Trophoblast cell (in vitro differentiated cells and primary cell): Measurements from ENCODE around the gene RFTN1.
A peak's percentile ranks its signal among the peaks of the same experiment; 100 is the strongest.

Source experiments
- DNase-seq, 2 donors: peaks; one replicate each; pipeline ENCODE4 v3.0.0-alpha.2; 2016
- H2AFZ ChIP-seq: 2 replicates; pipeline ENCODE4 v1.6.1; 2013; ENCODE audit warnings: low read length, moderate library complexity, mild to moderate bottlenecking; ENCODE audit not compliant: insufficient read depth, poor library complexity
- H2AK5ac ChIP-seq: 2 replicates; pipeline ENCODE4 v1.6.1; 2013; ENCODE audit warnings: mild to moderate bottlenecking, low read length
- H2BK120ac ChIP-seq: 2 replicates; pipeline ENCODE4 v1.6.1; 2013; ENCODE audit warnings: low read length, mild to moderate bottlenecking, moderate library complexity; ENCODE audit not compliant: insufficient read depth, poor library complexity
- H2BK12ac ChIP-seq: 2 replicates; pipeline ENCODE4 v1.6.1; 2013; ENCODE audit warnings: mild to moderate bottlenecking, low read length, moderate library complexity
- H2BK5ac ChIP-seq: 2 replicates; pipeline ENCODE4 v1.6.1; 2013; ENCODE audit warnings: low read length, low read depth, moderate library complexity, mild to moderate bottlenecking; ENCODE audit not compliant: poor library complexity
- H3K14ac ChIP-seq: 2 replicates; pipeline ENCODE4 v1.6.1; 2013; ENCODE audit warnings: mild to moderate bottlenecking, low read length
- H3K18ac ChIP-seq: 2 replicates; pipeline ENCODE4 v1.6.1; 2013; ENCODE audit warnings: mild to moderate bottlenecking, low read length
- H3K23ac ChIP-seq: 2 replicates; pipeline ENCODE4 v1.6.1; 2013; ENCODE audit warnings: low read length
- H3K27ac ChIP-seq: 2 replicates; pipeline ENCODE4 v1.5.1; 2013; ENCODE audit warnings: low read depth, mild to moderate bottlenecking, inconsistent platforms, low read length, moderate library complexity
- H3K27me3 ChIP-seq: 2 replicates; pipeline ENCODE4 v1.6.1; 2013; ENCODE audit warnings: inconsistent platforms, mild to moderate bottlenecking, low read length, moderate library complexity; ENCODE audit not compliant: insufficient read depth
- H3K36me3 ChIP-seq, 2 experiments: 1 replicate in 1 of 2; 2 replicates in 1 of 2; pipeline ENCODE4 v1.6.1; 2013; ENCODE audit warnings: low read length in 2 of 2, mild to moderate bottlenecking in 2 of 2, moderate library complexity in 1 of 2; ENCODE audit not compliant: insufficient read depth in 2 of 2, control insufficient read depth in 1 of 2
- H3K4ac ChIP-seq: 2 replicates; pipeline ENCODE4 v1.6.1; 2013; ENCODE audit warnings: low read depth, mild to moderate bottlenecking, low read length, moderate library complexity
- H3K4me1 ChIP-seq, 2 experiments: 1 replicate in 1 of 2; 2 replicates in 1 of 2; pipeline ENCODE4 v1.6.1; 2013; ENCODE audit warnings: low read length in 2 of 2, mild to moderate bottlenecking in 2 of 2, moderate library complexity in 1 of 2; ENCODE audit not compliant: insufficient read depth in 2 of 2, control insufficient read depth in 1 of 2
- H3K4me2 ChIP-seq: 2 replicates; pipeline ENCODE4 v1.6.1; 2013; ENCODE audit warnings: inconsistent platforms, mild to moderate bottlenecking, low read length, moderate library complexity
- H3K4me3 ChIP-seq: 2 replicates; pipeline ENCODE4 v1.5.1; 2013; ENCODE audit warnings: mild to moderate bottlenecking, low read depth, low read length, inconsistent platforms
- H3K79me1 ChIP-seq: one replicate; pipeline ENCODE4 v1.6.1; 2013; ENCODE audit warnings: low read length
- H3K79me2 ChIP-seq: 2 replicates; pipeline ENCODE4 v1.6.1; 2013; ENCODE audit warnings: low read length, mild to moderate bottlenecking; ENCODE audit not compliant: control insufficient read depth, insufficient read depth, poor library complexity
- H3K9ac ChIP-seq: 2 replicates; pipeline ENCODE4 v1.6.1; 2013; ENCODE audit warnings: mild to moderate bottlenecking, low read length
- H3K9me3 ChIP-seq: 2 replicates; pipeline ENCODE4 v1.6.1; 2013; ENCODE audit warnings: low read depth, mild to moderate bottlenecking, control low read depth, inconsistent platforms, low read length; ENCODE audit not compliant: insufficient read depth
- H4K12ac ChIP-seq: 2 replicates; pipeline ENCODE4 v1.6.1; 2013; ENCODE audit warnings: low read depth, mild to moderate bottlenecking, low read length, moderate library complexity
- H4K8ac ChIP-seq: 2 replicates; pipeline ENCODE4 v1.6.1; 2013; ENCODE audit warnings: low read depth, mild to moderate bottlenecking, low read length, moderate library complexity
- H4K91ac ChIP-seq: one replicate; pipeline ENCODE4 v1.6.1; 2013; ENCODE audit warnings: low read depth, mild to moderate bottlenecking, low read length, moderate library complexity
- WGBS: extraction: QIAGEN DNeasy Blood & Tissue Kit; methylation state at CpG from one replicate; pipeline ENCODE4 v1.1.7; 2013; ENCODE audit warnings: missing lambda C conversion rate; ENCODE audit not compliant: insufficient read length, insufficient coverage; ENCODE audit errors: extremely low coverage; 5-methylcytosine and 5-hydroxymethylcytosine counted together

The RFTN1 gene

GRCh38 chr3:16346413-16347081 lies 167.0 kb downstream of the RFTN1 start:
- no peaks in the 10 kb centered on the region for H3K79me2 ChIP-seq
- no peak overlapping the region for H2AK5ac ChIP-seq
- H3K23ac ChIP-seq = no peak overlapping the region
- H3K36me3 ChIP-seq = peaks cover 0 to 4% of the 10 kb centered on the region in 2 experiments
- no peak overlapping the region for H2BK12ac ChIP-seq
- no peak overlapping the region for H3K18ac ChIP-seq
- DNase-seq = no peak
- no peaks in the 10 kb centered on the region for H3K79me1 ChIP-seq
- no CpG with 5 or more reads among the region's 7 CpGs for WGBS
- no peaks in the 10 kb centered on the region for H3K27me3 ChIP-seq
- no peak overlapping the region for H3K4me3 ChIP-seq
- H3K4me1 ChIP-seq = no peaks in the 10 kb centered on the region
- no peak overlapping the region for H3K9ac ChIP-seq
- no peak overlapping the region for H3K27ac ChIP-seq
- H3K14ac ChIP-seq = no peak overlapping the region
- no peak overlapping the region for H3K4ac ChIP-seq
- no peak overlapping the region for H3K4me2 ChIP-seq
- H3K9me3 ChIP-seq = no peaks in the 10 kb centered on the region
- H4K8ac ChIP-seq = no peak overlapping the region
- no peak overlapping the region for H2BK5ac ChIP-seq
- H2AFZ ChIP-seq = no peak overlapping the region
- no peak overlapping the region for H2BK120ac ChIP-seq
- no peak overlapping the region for H4K91ac ChIP-seq
- H4K12ac ChIP-seq = no peak overlapping the region

GRCh38 chr3:16343101-16343500 lies 170.4 kb downstream of the RFTN1 start:
- Histone ChIP-seq H2BK12ac (no peak overlapping the region), H3K9ac (no peak overlapping the region), H2BK120ac (no peak overlapping the region), H3K27ac (no peak overlapping the region), H2AFZ (no peak overlapping the region), H3K9me3 (no peaks in the 10 kb centered on the region), H3K79me1 (no peaks in the 10 kb centered on the region), H3K23ac (no peak overlapping the region), H3K4me2 (no peak overlapping the region), H3K14ac (no peak overlapping the region), H3K4me1 (no peaks in the 10 kb centered on the region), H2BK5ac (no peak overlapping the region), H3K27me3 (no peaks in the 10 kb centered on the region), H4K91ac (no peak overlapping the region), H3K79me2 (no peaks in the 10 kb centered on the region), H3K4ac (no peak overlapping the region), H2AK5ac (no peak overlapping the region), H3K4me3 (no peak overlapping the region), H4K12ac (no peak overlapping the region), H3K36me3 (peaks cover 0 to 4% of the 10 kb centered on the region in 2 experiments), H3K18ac (no peak overlapping the region), H4K8ac (no peak overlapping the region)
- no peak for DNase-seq
- no CpG with 5 or more reads among the region's 1 CpG for WGBS

- no peaks in the 10 kb centered on the region for H3K79me1 ChIP-seq
- H4K91ac ChIP-seq = no peak overlapping the region
- H4K8ac ChIP-seq = no peak overlapping the region
- H2AK5ac ChIP-seq = no peak overlapping the region
- no peaks in the 10 kb centered on the region for H3K36me3 ChIP-seq
- peak; percentile 85 to 96 for DNase-seq
- H3K18ac ChIP-seq = no peak overlapping the region
- no peak overlapping the region for H3K4me2 ChIP-seq
- no peak overlapping the region for H3K14ac ChIP-seq
- H2BK120ac ChIP-seq = no peak overlapping the region
- no peak overlapping the region for H2BK12ac ChIP-seq
- no peak overlapping the region for H3K4me3 ChIP-seq
- H3K79me2 ChIP-seq = no peaks in the 10 kb centered on the region
- H3K27me3 ChIP-seq = no peaks in the 10 kb centered on the region
- no peak overlapping the region for H4K12ac ChIP-seq
- no peak overlapping the region for H2BK5ac ChIP-seq
- no peaks in the 10 kb centered on the region for H3K4me1 ChIP-seq
- no peak overlapping the region for H3K27ac ChIP-seq
- peaks cover 4% of the 10 kb centered on the region for H3K9me3 ChIP-seq
- no peak overlapping the region for H2AFZ ChIP-seq
- H3K9ac ChIP-seq = no peak overlapping the region
- no CpG with 5 or more reads among the region's 1 CpG for WGBS
- H3K23ac ChIP-seq = no peak overlapping the region
- no peak overlapping the region for H3K4ac ChIP-seq
These were observed 174.5 kb downstream of the RFTN1 start for GRCh38 chr3:16338999-16339398.

- no peak overlapping the region for H4K8ac ChIP-seq
- H3K4me3 ChIP-seq = no peak overlapping the region
- no peaks in the 10 kb centered on the region for H3K27me3 ChIP-seq
- WGBS = no CpG with 5 or more reads among the region's 15 CpGs
- H2BK5ac ChIP-seq = no peak overlapping the region
- no peaks in the 10 kb centered on the region for H3K4me1 ChIP-seq
- peaks cover 4% of the 10 kb centered on the region for H3K9me3 ChIP-seq
- no peak overlapping the region for H2AK5ac ChIP-seq
- peak in 1 of 2 donors; percentile 50 for DNase-seq
- no peaks in the 10 kb centered on the region for H3K79me1 ChIP-seq
- H4K91ac ChIP-seq = no peak overlapping the region
- no peak overlapping the region for H2BK120ac ChIP-seq
- H2AFZ ChIP-seq = no peak overlapping the region
- H3K14ac ChIP-seq = no peak overlapping the region
- H3K36me3 ChIP-seq = no peaks in the 10 kb centered on the region
- no peak overlapping the region for H3K18ac ChIP-seq
- no peaks in the 10 kb centered on the region for H3K79me2 ChIP-seq
- no peak overlapping the region for H3K27ac ChIP-seq
- H3K9ac ChIP-seq = no peak overlapping the region
- no peak overlapping the region for H3K4ac ChIP-seq
- no peak overlapping the region for H3K23ac ChIP-seq
- H3K4me2 ChIP-seq = no peak overlapping the region
- H2BK12ac ChIP-seq = no peak overlapping the region
- no peak overlapping the region for H4K12ac ChIP-seq
These were observed 175.5 kb downstream of the RFTN1 start for GRCh38 chr3:16337856-16338540.
